Measurements from ENCODE around the gene ARHGAP18. TPM values are rescaled to one million over a fixed set of nuclear protein-coding genes. Genes with fewer than 3 reads are reported as not detected.

The ARHGAP18 gene, protein sequence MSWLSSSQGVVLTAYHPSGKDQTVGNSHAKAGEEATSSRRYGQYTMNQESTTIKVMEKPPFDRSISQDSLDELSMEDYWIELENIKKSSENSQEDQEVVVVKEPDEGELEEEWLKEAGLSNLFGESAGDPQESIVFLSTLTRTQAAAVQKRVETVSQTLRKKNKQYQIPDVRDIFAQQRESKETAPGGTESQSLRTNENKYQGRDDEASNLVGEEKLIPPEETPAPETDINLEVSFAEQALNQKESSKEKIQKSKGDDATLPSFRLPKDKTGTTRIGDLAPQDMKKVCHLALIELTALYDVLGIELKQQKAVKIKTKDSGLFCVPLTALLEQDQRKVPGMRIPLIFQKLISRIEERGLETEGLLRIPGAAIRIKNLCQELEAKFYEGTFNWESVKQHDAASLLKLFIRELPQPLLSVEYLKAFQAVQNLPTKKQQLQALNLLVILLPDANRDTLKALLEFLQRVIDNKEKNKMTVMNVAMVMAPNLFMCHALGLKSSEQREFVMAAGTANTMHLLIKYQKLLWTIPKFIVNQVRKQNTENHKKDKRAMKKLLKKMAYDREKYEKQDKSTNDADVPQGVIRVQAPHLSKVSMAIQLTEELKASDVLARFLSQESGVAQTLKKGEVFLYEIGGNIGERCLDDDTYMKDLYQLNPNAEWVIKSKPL
- 1 to 10 TPM; 6.5 to 7.2 TPM for total RNA-seq
- 5.8 TPM for polyA plus RNA-seq

DNA sequence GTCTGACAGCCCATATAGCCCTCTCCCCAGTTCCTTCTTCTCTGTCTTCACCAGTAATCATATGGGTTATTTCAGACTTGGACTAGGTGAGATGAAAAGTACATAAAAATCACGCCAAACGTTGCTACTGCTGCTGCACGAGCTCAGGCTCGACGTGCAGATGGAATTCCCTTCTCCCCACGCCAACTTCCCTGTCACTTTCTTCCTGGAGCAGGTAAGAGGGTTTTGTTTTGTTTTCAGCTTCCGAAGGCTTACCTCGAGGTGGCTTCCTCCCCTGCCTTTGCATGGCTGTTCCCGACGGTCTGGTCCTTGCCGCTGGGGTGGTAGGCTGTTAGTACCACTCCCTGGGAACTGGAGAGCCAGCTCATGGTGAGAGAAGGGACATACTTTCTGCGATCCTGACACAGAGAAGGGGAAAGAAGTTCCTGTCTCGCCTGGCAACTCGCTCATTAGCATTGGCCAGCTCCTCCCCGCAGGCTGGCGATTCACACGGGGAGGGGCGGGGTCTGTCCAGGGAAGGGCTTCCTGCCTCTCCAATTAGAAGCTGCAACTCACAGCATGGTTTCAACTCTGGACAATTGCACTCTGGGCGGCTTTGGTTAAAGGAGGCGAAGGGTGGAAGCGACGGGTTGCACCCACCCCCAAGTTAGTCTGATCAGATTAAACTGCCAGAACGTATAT is at the start of gene ARHGAP18:
Gene ARHGAP18 (minus strand): TSS at position 409 of the 681 bp plus-strand sequence. CDS start 41 bp downstream, at position 368.
- H3K9me3 ChIP-seq (ENCODE audit: low read length) = no peaks in the 10 kb centered on the region
- H3K27ac Mint-ChIP-seq = peak within 1 kb of the TSS; percentile 69 to 97 (median 94)
- H3K27ac ChIP-seq (ENCODE audit: low read depth, low read length) = peak within 1 kb of the TSS; percentile 74
- no peaks in the 10 kb centered on the region for H3K27me3 ChIP-seq (ENCODE audit: insufficient read depth, low read length, poor library complexity, severe bottlenecking)
- H3K4me1 ChIP-seq (ENCODE audit: insufficient read depth, low read length) = peaks cover 13% of the 10 kb centered on the region
- peaks cover 49 to 61% (median 58%) of the 10 kb centered on the region in 3 donors for H3K4me1 Mint-ChIP-seq
- peaks cover 0 to 7% of the 10 kb centered on the region in 2 donors for H3K27me3 Mint-ChIP-seq
- H3K36me3 ChIP-seq (ENCODE audit: insufficient read depth, low read length) = no peaks in the 10 kb centered on the region
- peak; percentile 56 to 81 (median 70) for DNase-seq
- H3K4me3 Mint-ChIP-seq = peak within 1 kb of the TSS; percentile 97 to 100 (median 99)
- H3K36me3 Mint-ChIP-seq = peaks cover 0 to 8% (median 2%) of the 10 kb centered on the region in 3 donors
- ChIA-PET POLR2A (interaction anchor here (0.5 to 1.3 kb wide), 5 partner anchors 21 to 310 kb away, joined by 3 to 6 read pairs (median 3); no protein-coding TSS in a partner anchor), CTCF (interaction anchor here (0.8 to 2.4 kb wide), 11 partner anchors 10 to 112 kb away, joined by 3 to 14 read pairs (median 4); no protein-coding TSS in a partner anchor)
- H3K4me3 ChIP-seq (ENCODE audit: low read length) = peak within 1 kb of the TSS; percentile 79
- H3K9me3 Mint-ChIP-seq = no peaks in the 10 kb centered on the region

DNA sequence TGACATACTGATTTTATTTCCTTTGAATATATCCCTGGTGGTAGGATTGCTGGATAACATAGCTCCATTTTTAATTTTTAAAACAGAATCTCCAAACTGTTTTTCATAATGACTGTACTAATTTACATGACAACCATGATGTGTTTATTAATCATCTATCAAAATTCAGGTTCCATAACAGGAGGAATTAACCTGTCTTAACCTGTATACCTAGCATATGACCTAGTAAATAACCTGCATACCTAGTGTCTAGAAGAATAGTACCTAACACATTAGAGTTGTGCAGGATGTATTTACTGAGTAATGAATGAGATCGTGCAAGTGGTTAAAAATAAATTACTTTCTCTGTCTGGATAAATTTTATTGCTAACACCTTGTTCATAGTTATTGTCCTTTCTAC is 45.8 kb upstream of the ARHGAP18 start:
- POLR2A ChIA-PET = no interaction called here
- no peak overlapping the region for H3K27ac ChIP-seq (ENCODE audit: low read depth, low read length)

DNA sequence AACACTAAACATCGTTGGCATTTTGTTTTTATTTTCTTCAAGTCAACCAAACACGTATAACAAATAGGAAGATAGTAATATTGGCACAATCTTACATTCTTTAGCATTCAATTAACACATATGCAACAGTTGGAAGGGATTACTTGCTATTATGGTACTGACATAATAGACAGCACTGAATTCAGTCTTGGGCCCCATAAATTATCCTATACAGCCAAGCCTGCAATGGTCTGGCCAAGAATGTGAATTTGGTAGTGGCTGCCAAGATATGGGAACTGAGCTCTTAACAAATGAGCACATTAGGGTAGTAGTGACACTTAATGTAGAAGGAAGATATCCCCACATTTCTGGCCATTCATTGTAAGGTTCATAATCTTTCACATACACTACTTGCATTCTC is 44.8 kb upstream of the ARHGAP18 start:
- Histone ChIP-seq H3K27ac (ENCODE audit: low read depth, low read length) (no peak overlapping the region), H3K9me3 (ENCODE audit: low read length) (no peaks in the 10 kb centered on the region), H3K4me1 (ENCODE audit: insufficient read depth, low read length) (peaks cover 20% of the 10 kb centered on the region), H3K27me3 (ENCODE audit: insufficient read depth, low read length, poor library complexity, severe bottlenecking) (no peaks in the 10 kb centered on the region), H3K36me3 (ENCODE audit: insufficient read depth, low read length) (no peaks in the 10 kb centered on the region), H3K4me3 (ENCODE audit: low read length) (no peak overlapping the region)
- Mint-ChIP-seq H3K9me3 (no peaks in the 10 kb centered on the region), H3K4me1 (peaks cover 22 to 24% (median 23%) of the 10 kb centered on the region in 3 donors), H3K36me3 (no peaks in the 10 kb centered on the region), H3K4me3 (no peak overlapping the region), H3K27ac (no peak overlapping the region), H3K27me3 (no peaks in the 10 kb centered on the region)
- CTCF ChIA-PET = interaction anchor here (2.8 kb wide), 1 partner anchor 157 kb away, joined by 9 read pairs; no protein-coding TSS in a partner anchor
- POLR2A ChIA-PET = no interaction called here
- DNase-seq = no peak

More for the DNA sequence above, 45.8 kb upstream of the ARHGAP18 start:
- H3K27me3 ChIP-seq (ENCODE audit: insufficient read depth, low read length, poor library complexity, severe bottlenecking) = no peaks in the 10 kb centered on the region
- H3K4me3 ChIP-seq (ENCODE audit: low read length) = no peak overlapping the region
- no peak overlapping the region for H3K4me3 Mint-ChIP-seq
- no peak overlapping the region for H3K27ac Mint-ChIP-seq
- H3K9me3 ChIP-seq (ENCODE audit: low read length) = no peaks in the 10 kb centered on the region
- CTCF ChIA-PET = interaction anchor here (2.8 kb wide), 1 partner anchor 158 kb away, joined by 9 read pairs; no protein-coding TSS in a partner anchor
- peaks cover 10% of the 10 kb centered on the region for H3K4me1 ChIP-seq (ENCODE audit: insufficient read depth, low read length)
- H3K4me1 Mint-ChIP-seq = peaks cover 13% of the 10 kb centered on the region in 3 donors
- no peaks in the 10 kb centered on the region for H3K27me3 Mint-ChIP-seq
- no peaks in the 10 kb centered on the region for H3K36me3 Mint-ChIP-seq
- H3K9me3 Mint-ChIP-seq = no peaks in the 10 kb centered on the region
- no peak for DNase-seq
- H3K36me3 ChIP-seq (ENCODE audit: insufficient read depth, low read length) = no peaks in the 10 kb centered on the region

DNA sequence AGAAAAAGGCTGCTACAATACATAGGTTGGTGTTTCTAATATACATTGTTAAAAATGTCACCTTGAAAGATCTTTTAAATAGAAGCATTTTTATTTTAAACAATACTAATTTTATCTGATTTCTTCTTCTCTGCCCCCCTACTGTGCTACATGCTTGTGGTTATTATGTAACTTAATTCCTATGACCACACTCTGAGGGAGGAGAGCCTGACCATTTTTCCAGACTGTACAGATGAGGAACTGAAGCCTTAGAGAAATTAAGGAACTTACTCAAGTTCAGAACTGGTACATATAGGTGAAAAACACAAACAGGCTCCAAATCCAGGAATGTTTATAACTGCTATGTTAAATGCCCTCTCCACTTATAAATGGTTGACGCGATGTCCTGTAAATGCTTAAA is 43.4 kb upstream of the ARHGAP18 start:
- H3K36me3 Mint-ChIP-seq = no peaks in the 10 kb centered on the region
- Histone ChIP-seq H3K36me3 (ENCODE audit: insufficient read depth, low read length) (no peaks in the 10 kb centered on the region), H3K27me3 (ENCODE audit: insufficient read depth, low read length, poor library complexity, severe bottlenecking) (no peaks in the 10 kb centered on the region), H3K9me3 (ENCODE audit: low read length) (no peaks in the 10 kb centered on the region), H3K4me3 (ENCODE audit: low read length) (no peak overlapping the region), H3K27ac (ENCODE audit: low read depth, low read length) (no peak overlapping the region), H3K4me1 (ENCODE audit: insufficient read depth, low read length) (peaks cover 33% of the 10 kb centered on the region)
- H3K4me1 Mint-ChIP-seq = peaks cover 35 to 37% (median 36%) of the 10 kb centered on the region in 3 donors
- no peak overlapping the region for H3K27ac Mint-ChIP-seq
- no peak for DNase-seq
- POLR2A ChIA-PET = no interaction called here
- no peaks in the 10 kb centered on the region for H3K9me3 Mint-ChIP-seq
- no peak overlapping the region for H3K4me3 Mint-ChIP-seq
- CTCF ChIA-PET = no interaction called here
- H3K27me3 Mint-ChIP-seq = no peaks in the 10 kb centered on the region

DNA sequence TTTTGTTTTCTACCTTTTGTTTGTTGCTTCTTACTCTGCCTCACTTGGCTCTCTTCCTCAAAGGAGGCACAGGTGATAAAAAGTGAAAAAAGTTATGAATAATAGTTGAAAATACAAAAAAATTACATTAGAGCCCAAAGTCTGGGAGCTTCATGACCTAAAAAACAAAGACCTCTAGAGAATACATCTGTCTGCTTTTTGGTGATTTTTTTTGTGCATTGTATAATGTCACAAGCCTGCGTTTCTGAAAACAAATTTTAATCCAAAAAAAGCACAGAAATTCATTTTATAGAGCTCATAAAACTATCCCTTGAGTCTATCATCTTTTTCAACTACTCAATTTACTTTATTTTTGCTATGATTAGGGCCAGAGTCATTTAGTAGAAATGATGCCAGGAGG is 41.4 kb upstream of the ARHGAP18 start:
- no peak overlapping the region for H3K27ac ChIP-seq (ENCODE audit: low read depth, low read length)
- H3K4me1 Mint-ChIP-seq = peaks cover 43 to 57% (median 53%) of the 10 kb centered on the region in 3 donors
- ChIA-PET POLR2A (no interaction called here), CTCF (no interaction called here)
- no peaks in the 10 kb centered on the region for H3K27me3 Mint-ChIP-seq
- H3K36me3 Mint-ChIP-seq = no peaks in the 10 kb centered on the region
- H3K36me3 ChIP-seq (ENCODE audit: insufficient read depth, low read length) = no peaks in the 10 kb centered on the region
- DNase-seq = no peak
- peak overlapping the region; percentile 12 to 90 (median 64) for H3K27ac Mint-ChIP-seq
- H3K27me3 ChIP-seq (ENCODE audit: insufficient read depth, low read length, poor library complexity, severe bottlenecking) = no peaks in the 10 kb centered on the region
- H3K4me1 ChIP-seq (ENCODE audit: insufficient read depth, low read length) = peaks cover 43% of the 10 kb centered on the region
- no peaks in the 10 kb centered on the region for H3K9me3 Mint-ChIP-seq
- H3K9me3 ChIP-seq (ENCODE audit: low read length) = no peaks in the 10 kb centered on the region
- peak overlapping the region in 4 of 7 donors; percentile 5 to 29 (median 12) for H3K4me3 Mint-ChIP-seq
- no peak overlapping the region for H3K4me3 ChIP-seq (ENCODE audit: low read length)

DNA sequence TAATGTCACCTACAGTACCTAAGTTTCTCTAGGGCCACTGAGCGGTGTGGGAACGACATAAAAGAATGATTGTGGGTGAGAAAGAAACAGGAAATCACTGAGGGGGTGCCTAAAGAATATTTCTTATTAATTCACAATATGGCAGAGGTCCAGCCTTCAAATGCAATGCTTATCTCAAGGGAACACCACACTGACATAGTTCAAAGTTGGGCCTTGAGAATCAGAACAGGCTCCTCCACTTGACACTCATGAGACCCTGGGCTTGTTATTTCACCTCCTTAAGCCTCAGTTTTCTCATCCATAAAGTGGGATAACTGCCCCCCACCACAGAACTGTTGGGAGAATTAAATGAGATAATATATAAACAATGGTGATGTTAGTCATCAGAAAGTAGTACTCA is 40.4 kb upstream of the ARHGAP18 start:
- no peaks in the 10 kb centered on the region for H3K27me3 Mint-ChIP-seq
- H3K9me3 ChIP-seq (ENCODE audit: low read length) = no peaks in the 10 kb centered on the region
- POLR2A ChIA-PET = interaction anchor here (0.6 to 1.9 kb wide), 10 partner anchors 14 to 271 kb away, joined by 3 to 13 read pairs (median 4); partner anchors contain the start of genes ARHGAP18 and TMEM244

DNA sequence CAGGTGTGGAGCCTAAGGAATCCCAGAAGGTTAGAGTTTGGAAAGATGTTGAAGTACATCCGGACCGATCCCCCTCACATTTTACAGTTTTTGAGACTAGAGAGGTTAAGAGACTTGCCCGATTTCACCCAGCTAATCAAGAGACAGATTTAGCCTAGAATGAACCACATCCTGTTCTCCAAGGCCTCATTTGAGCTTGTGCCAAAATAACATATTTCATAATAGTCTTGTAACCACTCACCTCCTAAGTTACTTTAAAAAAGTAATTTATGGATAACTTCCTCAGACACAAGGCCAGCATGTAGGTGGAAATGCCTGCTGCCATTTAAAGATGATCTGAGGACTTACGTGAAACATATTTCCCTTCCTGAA is 39.8 kb upstream of the ARHGAP18 start:
- Histone ChIP-seq H3K36me3 (ENCODE audit: insufficient read depth, low read length) (no peaks in the 10 kb centered on the region), H3K9me3 (ENCODE audit: low read length) (no peaks in the 10 kb centered on the region), H3K27ac (ENCODE audit: low read depth, low read length) (peak overlapping the region; percentile 15), H3K27me3 (ENCODE audit: insufficient read depth, low read length, poor library complexity, severe bottlenecking) (no peaks in the 10 kb centered on the region), H3K4me3 (ENCODE audit: low read length) (peak overlapping the region; percentile 43), H3K4me1 (ENCODE audit: insufficient read depth, low read length) (peaks cover 43% of the 10 kb centered on the region)
- H3K4me1 Mint-ChIP-seq = peaks cover 45 to 60% (median 56%) of the 10 kb centered on the region in 3 donors
- H3K36me3 Mint-ChIP-seq = no peaks in the 10 kb centered on the region
- CTCF ChIA-PET = interaction anchor here (1.0 to 4.5 kb wide), 11 partner anchors 11 to 146 kb away, joined by 3 to 27 read pairs (median 4); partner anchors contain the start of gene ARHGAP18
- peak in 3 of 5 donors; percentile 45 to 62 (median 59) for DNase-seq
- H3K9me3 Mint-ChIP-seq = no peaks in the 10 kb centered on the region
- peak overlapping the region; percentile 80 to 98 (median 91) for H3K27ac Mint-ChIP-seq
- POLR2A ChIA-PET = interaction anchor here (0.6 to 1.9 kb wide), 10 partner anchors 13 to 272 kb away, joined by 3 to 13 read pairs (median 4); partner anchors contain the start of genes ARHGAP18 and TMEM244
- no peaks in the 10 kb centered on the region for H3K27me3 Mint-ChIP-seq
- peak overlapping the region; percentile 68 to 90 (median 78) for H3K4me3 Mint-ChIP-seq

More for the DNA sequence above, 40.4 kb upstream of the ARHGAP18 start:
- peak overlapping the region; percentile 80 to 98 (median 91) for H3K27ac Mint-ChIP-seq
- peaks cover 44 to 60% (median 56%) of the 10 kb centered on the region in 3 donors for H3K4me1 Mint-ChIP-seq
- H3K27me3 ChIP-seq (ENCODE audit: insufficient read depth, low read length, poor library complexity, severe bottlenecking) = no peaks in the 10 kb centered on the region
- no peaks in the 10 kb centered on the region for H3K36me3 ChIP-seq (ENCODE audit: insufficient read depth, low read length)
- H3K4me1 ChIP-seq (ENCODE audit: insufficient read depth, low read length) = peaks cover 43% of the 10 kb centered on the region
- DNase-seq = peak in 1 of 5 donors; percentile 27
- H3K4me3 ChIP-seq (ENCODE audit: low read length) = peak overlapping the region; percentile 10
- H3K4me3 Mint-ChIP-seq = peak overlapping the region; percentile 68 to 90 (median 78)
- no peaks in the 10 kb centered on the region for H3K36me3 Mint-ChIP-seq
- no peaks in the 10 kb centered on the region for H3K9me3 Mint-ChIP-seq
- CTCF ChIA-PET = interaction anchor here (1.0 to 4.5 kb wide), 9 partner anchors 12 to 147 kb away, joined by 3 to 27 read pairs (median 4); partner anchors contain the start of gene ARHGAP18
- H3K27ac ChIP-seq (ENCODE audit: low read depth, low read length) = peak overlapping the region; percentile 15

Data from CD8-positive, alpha-beta memory T cell (primary cell).